Memory B cell (primary cell): ENCODE results near the gene AJAP1.
"Not testable (repeated sequence)": the region's sequence is repeated elsewhere in the genome, so short reads cannot be mapped to it uniquely, and the experiment has no call there.

Experiments
- ATAC-seq: fragments of 150-1000 bp; cut with Tn5 transposase; 2 replicates; pipeline ENCODE4 v1.10.0; 2021; ENCODE audit warnings: low read depth, mild to moderate bottlenecking, moderate library complexity
- DNase-seq, 2 donors: peaks; one replicate each; pipeline ENCODE4 v3.0.0; 2022; ENCODE audit warnings: low spot score in 2 of 2
- H3K27ac Mint-ChIP-seq: one replicate; pipeline ENCODE4 v1.8.0; 2022; ENCODE audit warnings: mild to moderate bottlenecking, moderate library complexity, mixed read lengths
- H3K27me3 Mint-ChIP-seq: one replicate; pipeline ENCODE4 v1.8.0; 2022; ENCODE audit warnings: mixed read lengths
- H3K36me3 Mint-ChIP-seq: one replicate; pipeline ENCODE4 v1.8.0; 2022; ENCODE audit warnings: mild to moderate bottlenecking, mixed read lengths
- H3K4me1 Mint-ChIP-seq: one replicate; pipeline ENCODE4 v1.8.0; 2022; ENCODE audit warnings: mixed read lengths
- H3K4me3 Mint-ChIP-seq: one replicate; pipeline ENCODE4 v1.8.0; 2022; ENCODE audit warnings: mild to moderate bottlenecking, moderate library complexity, mixed read lengths
- H3K9me3 Mint-ChIP-seq: one replicate; pipeline ENCODE4 v1.8.0; 2022; ENCODE audit warnings: mixed read lengths

AJAP1 gene

GRCh38 chr1:4657960-4658541 is 3.6 kb downstream of the AJAP1 start:
- ATAC-seq (no peak), DNase-seq (no peak)
- Mint-ChIP-seq H3K27me3 (peaks cover 11% of the 10 kb centered on the region), H3K9me3 (no peaks in the 10 kb centered on the region), H3K4me3 (no peak overlapping the region), H3K4me1 (no peaks in the 10 kb centered on the region), H3K36me3 (no peaks in the 10 kb centered on the region), H3K27ac (no peak overlapping the region)

GRCh38 chr1:4658643-4659628 is 4.5 kb downstream of the AJAP1 start:
- no peaks in the 10 kb centered on the region for H3K4me1 Mint-ChIP-seq
- no peak overlapping the region for H3K4me3 Mint-ChIP-seq
- ATAC-seq (no peak), DNase-seq (no peak)
- no peaks in the 10 kb centered on the region for H3K36me3 Mint-ChIP-seq
- no peaks in the 10 kb centered on the region for H3K9me3 Mint-ChIP-seq
- H3K27me3 Mint-ChIP-seq = peaks cover 11% of the 10 kb centered on the region
- no peak overlapping the region for H3K27ac Mint-ChIP-seq

DNA sequence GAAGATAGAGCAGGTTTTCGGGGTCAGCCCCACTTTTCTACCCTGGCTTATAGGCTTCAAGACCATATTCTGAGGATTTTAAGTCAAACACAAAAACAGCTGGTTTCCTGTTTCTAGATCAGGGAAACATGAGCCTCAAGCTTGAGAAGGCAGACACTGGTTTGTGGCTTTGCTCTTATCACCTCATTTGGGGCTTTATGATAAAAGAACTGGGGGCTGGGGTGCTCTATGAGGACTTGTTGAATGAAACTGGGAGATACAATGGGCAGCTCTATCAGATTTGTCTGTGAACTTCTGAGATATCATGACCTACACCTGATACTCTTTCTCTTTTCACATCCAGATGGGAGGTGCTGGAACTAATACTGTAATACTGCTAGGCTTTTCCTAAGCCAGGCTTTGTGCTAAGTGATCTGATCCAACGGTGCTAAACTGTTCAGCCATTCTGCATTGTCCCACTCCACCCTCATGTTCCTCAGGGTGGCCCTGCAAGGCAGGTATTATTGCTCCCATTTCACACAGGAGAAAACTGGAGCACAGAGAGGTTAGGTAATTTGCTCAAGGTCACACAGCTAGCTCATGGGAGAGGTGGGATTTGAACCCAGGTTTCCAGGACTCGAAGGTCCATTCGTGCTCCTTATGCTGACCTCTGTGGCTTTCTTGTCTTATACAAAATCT is 6.6 kb downstream of the AJAP1 start:
- H3K36me3 Mint-ChIP-seq = no peaks in the 10 kb centered on the region
- H3K27me3 Mint-ChIP-seq = peaks cover 11% of the 10 kb centered on the region

GRCh38 chr1:4661595-4661917 is 7.1 kb downstream of the AJAP1 start:
- H3K4me3 Mint-ChIP-seq = no peak overlapping the region
- H3K9me3 Mint-ChIP-seq = peaks cover 4% of the 10 kb centered on the region
- no peaks in the 10 kb centered on the region for H3K36me3 Mint-ChIP-seq
- no peak overlapping the region for H3K27ac Mint-ChIP-seq
- no peaks in the 10 kb centered on the region for H3K4me1 Mint-ChIP-seq
- DNase-seq (no peak), ATAC-seq (no peak)
- H3K27me3 Mint-ChIP-seq = peaks cover 10% of the 10 kb centered on the region

More for the DNA sequence above, 6.6 kb downstream of the AJAP1 start:
- no peaks in the 10 kb centered on the region for H3K4me1 Mint-ChIP-seq
- no peak overlapping the region for H3K4me3 Mint-ChIP-seq
- no peak overlapping the region for H3K27ac Mint-ChIP-seq
- DNase-seq (no peak), ATAC-seq (no peak)
- H3K9me3 Mint-ChIP-seq = peaks cover 2% of the 10 kb centered on the region

GRCh38 chr1:4662168-4662567 is 7.8 kb downstream of the AJAP1 start:
- H3K9me3 Mint-ChIP-seq = peaks cover 5% of the 10 kb centered on the region
- H3K27ac Mint-ChIP-seq = no peak overlapping the region
- H3K36me3 Mint-ChIP-seq = no peaks in the 10 kb centered on the region
- H3K4me3 Mint-ChIP-seq = no peak overlapping the region
- ATAC-seq (no peak), DNase-seq (no peak)
- no peaks in the 10 kb centered on the region for H3K4me1 Mint-ChIP-seq
- H3K27me3 Mint-ChIP-seq = peaks cover 6% of the 10 kb centered on the region

- Mint-ChIP-seq H3K27me3 (peaks cover 6% of the 10 kb centered on the region), H3K27ac (no peak overlapping the region), H3K4me3 (no peak overlapping the region), H3K9me3 (peaks cover 5% of the 10 kb centered on the region), H3K36me3 (no peaks in the 10 kb centered on the region), H3K4me1 (no peaks in the 10 kb centered on the region)
- no peak for DNase-seq
- no peak for ATAC-seq
Measured at GRCh38 chr1:4662723-4663122, 8.3 kb downstream of the AJAP1 start.

- no peak overlapping the region for H3K27ac Mint-ChIP-seq
- no peaks in the 10 kb centered on the region for H3K36me3 Mint-ChIP-seq
- H3K9me3 Mint-ChIP-seq = peaks cover 5% of the 10 kb centered on the region
- H3K4me1 Mint-ChIP-seq = no peaks in the 10 kb centered on the region
- H3K4me3 Mint-ChIP-seq = no peak overlapping the region
- H3K27me3 Mint-ChIP-seq = peaks cover 6% of the 10 kb centered on the region
- ATAC-seq (no peak), DNase-seq (no peak)
Measured at GRCh38 chr1:4664095-4664494, 9.7 kb downstream of the AJAP1 start.

GRCh38 chr1:4664606-4665005 is 10.2 kb downstream of the AJAP1 start:
- H3K27ac Mint-ChIP-seq = no peak overlapping the region
- no peak overlapping the region for H3K4me3 Mint-ChIP-seq
- ATAC-seq (no peak), DNase-seq (no peak)
- peaks cover 6% of the 10 kb centered on the region for H3K27me3 Mint-ChIP-seq
- no peaks in the 10 kb centered on the region for H3K36me3 Mint-ChIP-seq
- H3K4me1 Mint-ChIP-seq = no peaks in the 10 kb centered on the region
- H3K9me3 Mint-ChIP-seq = peaks cover 5% of the 10 kb centered on the region

DNA sequence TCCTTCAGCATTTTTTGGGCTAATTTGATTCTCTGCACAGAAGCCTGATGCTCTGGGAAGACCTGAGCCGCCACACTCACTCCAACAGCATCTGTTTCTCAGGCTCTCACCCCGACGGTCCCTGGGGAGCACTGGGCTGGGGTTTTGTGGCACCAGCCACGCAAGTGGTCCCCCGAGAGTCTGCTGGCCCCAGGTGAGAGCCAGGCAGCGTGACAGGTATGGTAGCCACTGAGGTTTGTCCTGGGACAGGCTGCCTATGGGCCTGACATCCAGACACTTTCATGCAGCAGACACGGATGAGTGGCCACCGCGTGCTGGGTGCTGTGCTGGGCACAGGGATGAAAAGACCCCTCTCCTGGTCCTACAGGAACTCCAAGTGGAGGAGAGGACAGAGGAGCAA is 11.0 kb downstream of the AJAP1 start:
- no peak for DNase-seq
- Mint-ChIP-seq H3K27me3 (peaks cover 6% of the 10 kb centered on the region), H3K9me3 (peaks cover 5% of the 10 kb centered on the region), H3K4me1 (no peaks in the 10 kb centered on the region), H3K27ac (no peak overlapping the region), H3K4me3 (no peak overlapping the region), H3K36me3 (no peaks in the 10 kb centered on the region)
- no peak for ATAC-seq

DNA sequence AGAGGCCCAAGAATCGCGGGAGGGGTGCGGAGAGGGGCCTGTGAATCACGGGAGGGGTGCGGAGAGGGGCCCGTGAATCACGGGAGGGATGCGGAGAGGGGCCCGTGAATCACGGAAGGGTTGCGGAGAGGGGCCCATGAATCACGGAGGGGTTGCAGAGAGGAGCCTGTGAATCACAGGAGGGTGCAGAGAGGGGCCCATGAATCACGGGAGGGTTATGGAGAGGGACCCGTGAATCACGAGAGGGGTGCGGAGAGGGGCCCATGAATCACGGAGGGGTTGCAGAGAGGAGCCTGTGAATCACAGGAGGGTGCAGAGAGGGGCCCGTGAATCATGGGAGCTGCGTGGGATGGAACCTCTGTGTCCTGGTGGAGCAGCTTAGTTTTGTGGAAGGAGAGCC is 12.3 kb downstream of the AJAP1 start:
- not testable (repeated sequence) for H3K4me1 Mint-ChIP-seq, H3K27me3 Mint-ChIP-seq, H3K27ac Mint-ChIP-seq, DNase-seq, H3K36me3 Mint-ChIP-seq, H3K9me3 Mint-ChIP-seq, H3K4me3 Mint-ChIP-seq, ATAC-seq

DNA sequence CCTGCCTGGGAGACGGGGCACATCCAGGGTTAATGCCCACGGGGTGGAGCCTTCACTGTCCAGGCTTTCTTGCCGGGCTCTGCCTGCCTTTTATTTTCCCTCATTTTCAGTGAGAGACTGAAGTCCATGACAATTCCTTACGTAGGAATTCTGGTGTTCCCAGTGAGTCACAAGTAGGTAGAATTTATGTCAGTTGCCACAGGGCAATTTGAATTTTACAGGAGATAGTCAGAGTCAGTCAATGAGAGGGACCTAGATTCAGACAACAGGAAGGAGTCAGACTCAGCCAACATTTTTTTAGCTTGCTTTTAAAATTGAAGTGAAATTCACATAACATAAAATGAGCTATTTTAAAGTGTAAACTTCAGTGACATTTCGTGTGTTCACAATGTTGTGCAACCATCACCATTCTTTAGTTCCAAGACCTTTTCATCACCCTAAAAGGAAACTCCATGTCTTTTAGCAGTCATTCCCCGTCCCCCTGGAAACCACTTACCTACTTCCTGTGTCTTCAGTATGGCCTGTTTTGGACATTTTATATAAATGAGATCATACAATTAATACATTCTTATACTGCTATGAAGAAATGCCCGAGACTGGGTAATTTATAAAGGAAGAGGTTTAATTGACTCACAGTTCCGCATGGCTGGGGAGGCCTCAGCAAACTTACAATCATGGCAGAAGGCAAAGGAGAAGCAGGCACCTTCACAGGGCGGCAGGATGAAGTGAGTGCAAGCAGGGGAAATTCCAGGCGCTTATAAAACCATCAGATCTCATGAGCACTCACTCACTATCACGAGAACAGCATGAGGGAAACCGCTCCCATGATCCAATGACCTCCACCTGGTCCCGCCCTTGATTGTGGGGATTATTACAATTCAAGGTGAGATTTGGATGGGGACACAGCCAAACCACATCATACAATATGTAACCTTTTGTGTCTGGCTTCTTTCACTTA is 14.6 kb downstream of the AJAP1 start:
- no peak for ATAC-seq
- no peak for DNase-seq
- Mint-ChIP-seq H3K27me3 (peaks cover 2% of the 10 kb centered on the region), H3K36me3 (no peaks in the 10 kb centered on the region), H3K9me3 (peaks cover 8% of the 10 kb centered on the region), H3K4me3 (no peak overlapping the region), H3K4me1 (no peaks in the 10 kb centered on the region), H3K27ac (no peak overlapping the region)

GRCh38 chr1:4670265-4670664 is 15.9 kb downstream of the AJAP1 start:
- DNase-seq (no peak), ATAC-seq (no peak)
- Mint-ChIP-seq H3K4me3 (no peak overlapping the region), H3K27me3 (peaks cover 2% of the 10 kb centered on the region), H3K4me1 (no peaks in the 10 kb centered on the region), H3K36me3 (no peaks in the 10 kb centered on the region), H3K9me3 (peaks cover 8% of the 10 kb centered on the region), H3K27ac (no peak overlapping the region)

GRCh38 chr1:4671828-4672227 is 17.4 kb downstream of the AJAP1 start:
- H3K36me3 Mint-ChIP-seq = no peaks in the 10 kb centered on the region
- no peaks in the 10 kb centered on the region for H3K4me1 Mint-ChIP-seq
- H3K27me3 Mint-ChIP-seq = peaks cover 4% of the 10 kb centered on the region
- no peak for DNase-seq
- peaks cover 2% of the 10 kb centered on the region for H3K9me3 Mint-ChIP-seq
- no peak for ATAC-seq
- no peak overlapping the region for H3K27ac Mint-ChIP-seq
- H3K4me3 Mint-ChIP-seq = no peak overlapping the region
